Stimulated activated CD8-positive, alpha-beta memory T cell treated with anti-CD3 and anti-CD28 coated beads, Interleukin-7, amount 100 ng/mL, for 1 hour (primary cell): ENCODE data around the gene MR1.

Experiments used
- DNase-seq, 2 donors: peaks; one replicate each; pipeline ENCODE4 v3.0.0-alpha.2; 2020; ENCODE audit warnings: low read depth in 2 of 2

Gene MR1

DNA sequence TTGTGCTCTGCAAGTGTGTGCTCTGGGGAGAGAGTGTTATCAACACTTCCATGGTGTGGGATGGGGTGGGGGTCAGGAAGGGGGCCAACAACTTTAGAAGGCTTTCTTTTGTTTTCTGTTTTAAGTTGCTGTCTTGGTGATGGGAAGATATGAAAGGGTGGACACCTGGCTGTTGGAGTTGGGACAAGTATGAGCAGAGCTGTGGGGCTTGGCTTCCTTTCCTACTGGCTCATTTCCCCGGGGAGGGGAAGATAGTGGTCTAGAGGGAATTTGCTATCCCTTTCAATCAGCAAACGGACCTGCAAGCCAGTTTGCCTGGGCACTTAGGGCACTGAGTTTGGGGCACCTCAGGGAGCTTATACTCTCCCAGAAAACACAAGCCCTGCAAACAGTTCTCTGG, 73.9 kb downstream of the MR1 start:
- DNase-seq: no peak

- DNase-seq: no peak
Observed at GRCh38 chr1:181108304-181108867, 74.6 kb downstream of the MR1 start.

DNA sequence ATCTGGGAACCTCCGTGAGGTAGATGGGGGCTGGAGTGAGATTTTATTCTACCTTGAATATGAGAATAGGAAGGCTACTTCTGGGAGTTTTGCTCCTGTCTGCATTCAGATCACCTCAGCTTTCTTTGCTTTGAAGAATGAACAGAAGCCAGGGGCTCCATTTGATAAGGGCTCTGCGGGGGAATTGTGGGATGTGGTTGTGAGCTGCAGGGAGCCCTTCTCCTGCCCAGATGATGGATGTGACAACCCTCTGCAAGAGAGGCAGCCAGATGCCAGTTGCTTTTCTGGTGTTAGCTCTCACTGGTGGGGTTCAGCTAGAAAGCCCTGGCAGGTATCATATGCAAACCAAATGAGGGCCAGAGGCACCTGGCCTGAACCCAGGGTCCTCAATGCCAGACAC, 76.2 kb downstream of the MR1 start:
- no peak for DNase-seq
